GM23338 (cell line): ENCODE measurements around the gene PPP2R2B. TPM values are rescaled to one million over a fixed set of nuclear protein-coding genes. Genes with fewer than 3 reads are reported as not detected.

Experiments used
- ATAC-seq: fragments of 200-7000 bp; cut with Tn5 transposase; 3 replicates; pipeline ENCODE4 v1.9.1; 2020
- DNase-seq: peaks from one replicate; pipeline ENCODE4 v3.0.0-alpha.2; 2015; ENCODE audit warnings: low spot score
- H2AFZ ChIP-seq: fragments of 200-600 bp; sonication (generic); 2 replicates; pipeline ENCODE4 v1.8.0; 2016; ENCODE audit warnings: antibody characterized with exemption, mild to moderate bottlenecking, moderate library complexity
- H3F3A ChIP-seq: fragments of 200-600 bp; sonication (generic); replicated peaks from 2 replicates; pipeline ENCODE4 v1.8.0; 2017; ENCODE audit warnings: antibody characterized with exemption, mixed run types, low read depth
- H3K27ac ChIP-seq: fragments of 200-600 bp; sonication (generic); 2 replicates; pipeline ENCODE4 v1.6.1; 2016; ENCODE audit warnings: low read depth
- H3K27me3 ChIP-seq: fragments of 200-600 bp; sonication (generic); 2 replicates; pipeline ENCODE4 v1.8.0; 2016; ENCODE audit warnings: mild to moderate bottlenecking, mixed run types, moderate library complexity; ENCODE audit not compliant: insufficient read depth
- H3K36me3 ChIP-seq: fragments of 200-600 bp; sonication (generic); 2 replicates; pipeline ENCODE4 v1.8.0; 2016; ENCODE audit warnings: mild to moderate bottlenecking; ENCODE audit not compliant: insufficient read depth
- H3K4me1 ChIP-seq: fragments of 200-600 bp; sonication (generic); 2 replicates; pipeline ENCODE4 v1.8.0; 2016; ENCODE audit warnings: mild to moderate bottlenecking, moderate library complexity; ENCODE audit not compliant: insufficient read depth
- H3K4me2 ChIP-seq: fragments of 200-600 bp; sonication (generic); 2 replicates; pipeline ENCODE4 v1.7.1; 2017; ENCODE audit warnings: mixed run types
- H3K4me3 ChIP-seq: fragments of 200-600 bp; sonication (generic); 2 replicates; pipeline ENCODE4 v1.6.1; 2016; ENCODE audit warnings: mixed run types
- H3K79me2 ChIP-seq: fragments of 200-600 bp; sonication (generic); replicated peaks from 2 replicates; pipeline ENCODE4 v1.8.0; 2017; ENCODE audit warnings: mild to moderate bottlenecking; ENCODE audit not compliant: insufficient read depth
- H3K9me2 ChIP-seq: fragments of 200-600 bp; sonication (generic); 2 replicates; pipeline ENCODE4 v1.8.0; 2017; ENCODE audit not compliant: insufficient read depth
- H4K20me1 ChIP-seq: fragments of 200-600 bp; sonication (generic); replicated peaks from 2 replicates; pipeline ENCODE4 v1.8.0; 2017; ENCODE audit warnings: mild to moderate bottlenecking; ENCODE audit not compliant: insufficient read depth
- H3K27ac Mint-ChIP-seq: 2 replicates; pipeline ENCODE4 v1.8.0; 2020; ENCODE audit warnings: inconsistent platforms, mild to moderate bottlenecking, moderate library complexity, mixed read lengths
- H3K27me3 Mint-ChIP-seq: 3 replicates; pipeline ENCODE4 v1.8.0; 2022; ENCODE audit warnings: low read depth, mild to moderate bottlenecking, moderate library complexity, mixed read lengths, inconsistent platforms; ENCODE audit not compliant: insufficient read depth, poor library complexity
- H3K36me3 Mint-ChIP-seq: 3 replicates; pipeline ENCODE4 v1.8.0; 2021; ENCODE audit warnings: low read depth, mild to moderate bottlenecking, inconsistent platforms, moderate library complexity, mixed read lengths
- H3K4me1 Mint-ChIP-seq: 3 replicates; pipeline ENCODE4 v1.8.0; 2020; ENCODE audit warnings: mild to moderate bottlenecking, inconsistent platforms, mixed read lengths
- H3K4me3 Mint-ChIP-seq: 3 replicates; pipeline ENCODE4 v1.8.0; 2021; ENCODE audit warnings: moderate library complexity, mild to moderate bottlenecking, inconsistent platforms, mixed read lengths
- H3K9me3 Mint-ChIP-seq: 3 replicates; pipeline ENCODE4 v1.8.0; 2020; ENCODE audit warnings: moderate library complexity, mild to moderate bottlenecking, inconsistent platforms, mixed read lengths
- EZH2phosphoT487 ChIP-seq: fragments of 200-600 bp; sonication (generic); IDR thresholded peaks from one replicate; pipeline ENCODE4 v1.8.1; 2018; ENCODE audit warnings: antibody characterized with exemption; ENCODE audit not compliant: unreplicated experiment
- POLR2AphosphoS5 ChIP-seq: IDR thresholded peaks from 2 replicates; pipeline ENCODE4 v1.6.1; 2016; ENCODE audit warnings: antibody characterized with exemption, low read depth
- STAT1 ChIP-seq: IDR thresholded peaks from one replicate; pipeline ENCODE4 v1.6.1; 2016; ENCODE audit warnings: antibody characterized with exemption; ENCODE audit not compliant: unreplicated experiment
- ZNF331 ChIP-seq: fragments of 250-450 bp; sonication (Bioruptor Pico); IDR thresholded peaks from 2 replicates; pipeline ENCODE4 v1.5.0; 2020; ENCODE audit warnings: low read depth, mild to moderate bottlenecking, moderate library complexity
- polyA plus RNA-seq: library from polyadenylated mRNA; unstranded; fragments of >200 nt; fragmentation: Nextera tagmentation; extraction: Ambion mirVana; gene quantifications from 2 replicates; pipeline ENCODE4 v1.2.1, GENCODE V29; 2016
- total RNA-seq: library from RNA; depleted of rRNA; stranded (reverse); fragments of >200 nt; shearing (Covaris generic); gene quantifications from 2 replicates; pipeline ENCODE4 v1.2.3, GENCODE V29; 2014
- TF ChIP-seq, protein P1 (sequence below): fragments of 250-450 bp; sonication (Bioruptor Pico); IDR thresholded peaks from 2 replicates; pipeline ENCODE4 v1.5.0; 2020; ENCODE audit warnings: mild to moderate bottlenecking, moderate library complexity
- TF ChIP-seq, protein P2 (sequence below): IDR thresholded peaks from one replicate; pipeline ENCODE4 v1.6.1; 2018; ENCODE audit warnings: antibody characterized with exemption; ENCODE audit not compliant: unreplicated experiment

PPP2R2B gene
- total and polyA plus RNA-seq, 2 experiments from 2014 or later = 21.3 to 33.9 TPM

DNA sequence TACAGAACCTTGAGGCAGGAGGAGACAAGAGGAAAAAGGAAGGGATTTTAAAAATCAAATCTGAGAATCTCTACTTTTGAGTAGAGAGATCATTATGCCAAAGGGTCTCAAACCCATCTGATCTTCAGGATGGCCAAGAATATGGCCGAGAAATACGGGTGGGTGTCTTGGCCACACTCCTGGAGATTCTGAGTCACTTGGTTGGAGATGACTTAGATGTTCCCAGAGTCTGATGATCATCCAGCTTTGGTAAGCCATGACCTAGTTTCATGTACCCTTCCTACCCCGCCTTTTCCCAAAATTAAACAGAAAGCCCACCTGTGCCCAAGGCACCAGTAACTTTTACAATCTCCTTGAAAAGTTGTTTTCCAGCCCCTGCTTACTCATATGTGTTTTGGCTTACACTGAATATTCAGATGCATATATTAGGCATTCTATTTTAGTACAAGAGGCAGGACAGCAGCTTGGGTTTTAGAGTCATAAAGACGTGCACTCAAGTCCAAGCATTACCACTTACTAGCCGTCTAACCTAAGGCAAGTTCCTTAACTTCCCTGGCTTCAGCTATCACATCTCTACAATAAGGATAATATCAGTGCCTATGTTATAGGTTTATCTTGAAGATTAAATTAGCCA is 195.5 kb downstream of the PPP2R2B start (continued):
- TF ChIP-seq ZNF331 (CRISPR knock-in tag) = no peak
- no peak for TF ChIP-seq STAT1
- TF ChIP-seq POLR2AphosphoS5 = no peak
- TF ChIP-seq, protein P1, sequence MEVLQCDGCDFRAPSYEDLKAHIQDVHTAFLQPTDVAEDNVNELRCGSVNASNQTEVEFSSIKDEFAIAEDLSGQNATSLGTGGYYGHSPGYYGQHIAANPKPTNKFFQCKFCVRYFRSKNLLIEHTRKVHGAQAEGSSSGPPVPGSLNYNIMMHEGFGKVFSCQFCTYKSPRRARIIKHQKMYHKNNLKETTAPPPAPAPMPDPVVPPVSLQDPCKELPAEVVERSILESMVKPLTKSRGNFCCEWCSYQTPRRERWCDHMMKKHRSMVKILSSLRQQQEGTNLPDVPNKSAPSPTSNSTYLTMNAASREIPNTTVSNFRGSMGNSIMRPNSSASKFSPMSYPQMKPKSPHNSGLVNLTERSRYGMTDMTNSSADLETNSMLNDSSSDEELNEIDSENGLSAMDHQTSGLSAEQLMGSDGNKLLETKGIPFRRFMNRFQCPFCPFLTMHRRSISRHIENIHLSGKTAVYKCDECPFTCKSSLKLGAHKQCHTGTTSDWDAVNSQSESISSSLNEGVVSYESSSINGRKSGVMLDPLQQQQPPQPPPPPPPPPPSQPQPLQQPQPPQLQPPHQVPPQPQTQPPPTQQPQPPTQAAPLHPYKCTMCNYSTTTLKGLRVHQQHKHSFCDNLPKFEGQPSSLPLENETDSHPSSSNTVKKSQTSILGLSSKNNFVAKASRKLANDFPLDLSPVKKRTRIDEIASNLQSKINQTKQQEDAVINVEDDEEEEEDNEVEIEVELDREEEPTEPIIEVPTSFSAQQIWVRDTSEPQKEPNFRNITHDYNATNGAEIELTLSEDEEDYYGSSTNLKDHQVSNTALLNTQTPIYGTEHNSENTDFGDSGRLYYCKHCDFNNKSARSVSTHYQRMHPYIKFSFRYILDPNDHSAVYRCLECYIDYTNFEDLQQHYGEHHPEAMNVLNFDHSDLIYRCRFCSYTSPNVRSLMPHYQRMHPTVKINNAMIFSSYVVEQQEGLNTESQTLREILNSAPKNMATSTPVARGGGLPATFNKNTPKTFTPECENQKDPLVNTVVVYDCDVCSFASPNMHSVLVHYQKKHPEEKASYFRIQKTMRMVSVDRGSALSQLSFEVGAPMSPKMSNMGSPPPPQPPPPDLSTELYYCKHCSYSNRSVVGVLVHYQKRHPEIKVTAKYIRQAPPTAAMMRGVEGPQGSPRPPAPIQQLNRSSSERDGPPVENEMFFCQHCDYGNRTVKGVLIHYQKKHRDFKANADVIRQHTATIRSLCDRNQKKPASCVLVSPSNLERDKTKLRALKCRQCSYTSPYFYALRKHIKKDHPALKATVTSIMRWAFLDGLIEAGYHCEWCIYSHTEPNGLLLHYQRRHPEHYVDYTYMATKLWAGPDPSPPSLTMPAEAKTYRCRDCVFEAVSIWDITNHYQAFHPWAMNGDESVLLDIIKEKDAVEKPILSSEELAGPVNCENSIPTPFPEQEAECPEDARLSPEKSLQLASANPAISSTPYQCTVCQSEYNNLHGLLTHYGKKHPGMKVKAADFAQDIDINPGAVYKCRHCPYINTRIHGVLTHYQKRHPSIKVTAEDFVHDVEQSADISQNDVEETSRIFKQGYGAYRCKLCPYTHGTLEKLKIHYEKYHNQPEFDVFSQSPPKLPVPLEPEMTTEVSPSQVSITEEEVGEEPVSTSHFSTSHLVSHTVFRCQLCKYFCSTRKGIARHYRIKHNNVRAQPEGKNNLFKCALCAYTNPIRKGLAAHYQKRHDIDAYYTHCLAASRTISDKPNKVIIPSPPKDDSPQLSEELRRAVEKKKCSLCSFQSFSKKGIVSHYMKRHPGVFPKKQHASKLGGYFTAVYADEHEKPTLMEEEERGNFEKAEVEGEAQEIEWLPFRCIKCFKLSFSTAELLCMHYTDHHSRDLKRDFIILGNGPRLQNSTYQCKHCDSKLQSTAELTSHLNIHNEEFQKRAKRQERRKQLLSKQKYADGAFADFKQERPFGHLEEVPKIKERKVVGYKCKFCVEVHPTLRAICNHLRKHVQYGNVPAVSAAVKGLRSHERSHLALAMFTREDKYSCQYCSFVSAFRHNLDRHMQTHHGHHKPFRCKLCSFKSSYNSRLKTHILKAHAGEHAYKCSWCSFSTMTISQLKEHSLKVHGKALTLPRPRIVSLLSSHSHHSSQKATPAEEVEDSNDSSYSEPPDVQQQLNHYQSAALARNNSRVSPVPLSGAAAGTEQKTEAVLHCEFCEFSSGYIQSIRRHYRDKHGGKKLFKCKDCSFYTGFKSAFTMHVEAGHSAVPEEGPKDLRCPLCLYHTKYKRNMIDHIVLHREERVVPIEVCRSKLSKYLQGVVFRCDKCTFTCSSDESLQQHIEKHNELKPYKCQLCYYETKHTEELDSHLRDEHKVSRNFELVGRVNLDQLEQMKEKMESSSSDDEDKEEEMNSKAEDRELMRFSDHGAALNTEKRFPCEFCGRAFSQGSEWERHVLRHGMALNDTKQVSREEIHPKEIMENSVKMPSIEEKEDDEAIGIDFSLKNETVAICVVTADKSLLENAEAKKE (CRISPR knock-in tag) = no peak

DNA sequence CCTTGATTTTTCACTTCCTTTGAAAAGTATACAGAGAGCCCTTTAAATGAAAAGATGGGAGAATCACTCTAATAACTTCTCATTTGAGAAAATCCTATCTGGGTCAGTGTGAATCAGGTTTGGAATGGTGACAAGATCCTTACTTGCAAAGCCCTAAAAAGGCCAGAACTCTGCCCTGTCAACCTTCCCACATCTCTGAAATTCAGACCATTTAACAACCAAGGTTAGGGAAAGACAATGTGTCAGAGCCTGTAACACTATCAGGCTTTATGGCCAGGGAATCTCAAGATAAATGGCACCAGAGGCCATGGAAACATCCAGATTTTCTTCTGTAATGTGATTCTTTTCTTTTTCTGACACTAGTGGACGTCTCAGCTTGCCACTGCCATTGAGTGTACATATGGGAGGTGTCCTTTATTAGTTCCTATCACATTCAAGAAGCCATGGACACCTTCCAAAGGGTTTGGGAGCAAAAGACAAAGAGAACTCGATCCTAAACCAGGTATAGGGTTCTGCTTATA is 196.9 kb downstream of the PPP2R2B start:
- Mint-ChIP-seq H3K4me3 (no peak overlapping the region), H3K27me3 (peaks cover under 1% of the 10 kb centered on the region), H3K4me1 (peaks cover under 1% of the 10 kb centered on the region; the same call in 1 of the 3 replicates), H3K27ac (no peak overlapping the region), H3K36me3 (no peaks in the 10 kb centered on the region; the same call in 1 of the 3 replicates), H3K9me3 (no peaks in the 10 kb centered on the region)
- Histone ChIP-seq H3K79me2 (no peaks in the 10 kb centered on the region), H3K4me1 (no peaks in the 10 kb centered on the region), H2AFZ (no peak overlapping the region), H4K20me1 (no peaks in the 10 kb centered on the region), H3K27ac (no peak overlapping the region), H3F3A (no peaks in the 10 kb centered on the region), H3K4me3 (no peak overlapping the region), H3K4me2 (no peak overlapping the region), H3K9me2 (no peaks in the 10 kb centered on the region), H3K36me3 (no peaks in the 10 kb centered on the region), H3K27me3 (no peaks in the 10 kb centered on the region)
- TF ChIP-seq EZH2phosphoT487 (no peak), POLR2AphosphoS5 (no peak), ZNF331 (CRISPR knock-in tag) (no peak)
- TF ChIP-seq, protein P2, sequence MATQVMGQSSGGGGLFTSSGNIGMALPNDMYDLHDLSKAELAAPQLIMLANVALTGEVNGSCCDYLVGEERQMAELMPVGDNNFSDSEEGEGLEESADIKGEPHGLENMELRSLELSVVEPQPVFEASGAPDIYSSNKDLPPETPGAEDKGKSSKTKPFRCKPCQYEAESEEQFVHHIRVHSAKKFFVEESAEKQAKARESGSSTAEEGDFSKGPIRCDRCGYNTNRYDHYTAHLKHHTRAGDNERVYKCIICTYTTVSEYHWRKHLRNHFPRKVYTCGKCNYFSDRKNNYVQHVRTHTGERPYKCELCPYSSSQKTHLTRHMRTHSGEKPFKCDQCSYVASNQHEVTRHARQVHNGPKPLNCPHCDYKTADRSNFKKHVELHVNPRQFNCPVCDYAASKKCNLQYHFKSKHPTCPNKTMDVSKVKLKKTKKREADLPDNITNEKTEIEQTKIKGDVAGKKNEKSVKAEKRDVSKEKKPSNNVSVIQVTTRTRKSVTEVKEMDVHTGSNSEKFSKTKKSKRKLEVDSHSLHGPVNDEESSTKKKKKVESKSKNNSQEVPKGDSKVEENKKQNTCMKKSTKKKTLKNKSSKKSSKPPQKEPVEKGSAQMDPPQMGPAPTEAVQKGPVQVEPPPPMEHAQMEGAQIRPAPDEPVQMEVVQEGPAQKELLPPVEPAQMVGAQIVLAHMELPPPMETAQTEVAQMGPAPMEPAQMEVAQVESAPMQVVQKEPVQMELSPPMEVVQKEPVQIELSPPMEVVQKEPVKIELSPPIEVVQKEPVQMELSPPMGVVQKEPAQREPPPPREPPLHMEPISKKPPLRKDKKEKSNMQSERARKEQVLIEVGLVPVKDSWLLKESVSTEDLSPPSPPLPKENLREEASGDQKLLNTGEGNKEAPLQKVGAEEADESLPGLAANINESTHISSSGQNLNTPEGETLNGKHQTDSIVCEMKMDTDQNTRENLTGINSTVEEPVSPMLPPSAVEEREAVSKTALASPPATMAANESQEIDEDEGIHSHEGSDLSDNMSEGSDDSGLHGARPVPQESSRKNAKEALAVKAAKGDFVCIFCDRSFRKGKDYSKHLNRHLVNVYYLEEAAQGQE = no peak
- ATAC-seq (no peak), DNase-seq (no peak)
